ENCODE measurements around the gene TAB2.

TAB2 gene

GRCh38 chr6:149271348-149272340 is 45.9 kb upstream of the TAB2 start:
- no peak for TF ChIP-seq L3MBTL2 (conservative IDR thresholded peaks at IDR 0.05)
- no peak for TF ChIP-seq CTBP1 (IDR thresholded peaks at IDR 0.05; ENCODE audit: borderline replicate concordance)
- TF ChIP-seq ELF4 (IDR thresholded peaks at IDR 0.05): no peak
- no peak for TF ChIP-seq BHLHE40 (IDR thresholded peaks at IDR 0.05; ENCODE audit: borderline replicate concordance)
- no peak for TF ChIP-seq SP1 (IDR thresholded peaks at IDR 0.05)
- no peak for TF ChIP-seq LEF1 (IDR thresholded peaks at IDR 0.05; ENCODE audit: borderline replicate concordance)
- no peak for TF ChIP-seq FOXA1 (IDR thresholded peaks at IDR 0.05)
- TF ChIP-seq PKNOX1 (IDR thresholded peaks at IDR 0.05): no peak
- TF ChIP-seq ARNT (IDR thresholded peaks at IDR 0.05): no peak
- TF ChIP-seq ZNF384 (IDR thresholded peaks at IDR 0.05): no peak
- no peak for TF ChIP-seq FOXM1 (IDR thresholded peaks at IDR 0.05; ENCODE audit: borderline replicate concordance)
- no peak for TF ChIP-seq SUZ12 (IDR thresholded peaks at IDR 0.05)
- TF ChIP-seq NFRKB (IDR thresholded peaks at IDR 0.05): no peak
- no peak for TF ChIP-seq TARDBP (IDR thresholded peaks at IDR 0.05)
- no peak for DNase-seq (ENCODE audit: extremely low spot score)
- ChIA-PET CTCF (interaction anchor here (0.6 kb wide), 1 partner anchor 197 kb away, joined by 3 read pairs; no protein-coding TSS in a partner anchor), POLR2A (no interaction called here)

- POLR2A ChIA-PET: no interaction called here
- no peak for TF ChIP-seq TARDBP (IDR thresholded peaks at IDR 0.05)
- CTCF ChIA-PET: no interaction called here
- DNase-seq (ENCODE audit: extremely low spot score): no peak
These were observed 44.2 kb upstream of the TAB2 start for GRCh38 chr6:149273318-149273717.

- no peak for DNase-seq (ENCODE audit: extremely low spot score)
- TF ChIP-seq PKNOX1 (IDR thresholded peaks at IDR 0.05) (no peak), SUZ12 (IDR thresholded peaks at IDR 0.05) (no peak), FOXA1 (IDR thresholded peaks at IDR 0.05) (no peak), ELF4 (IDR thresholded peaks at IDR 0.05) (no peak), ARNT (IDR thresholded peaks at IDR 0.05) (no peak), NFRKB (IDR thresholded peaks at IDR 0.05) (no peak), ZNF384 (IDR thresholded peaks at IDR 0.05) (no peak), FOXK2 (IDR thresholded peaks at IDR 0.05) (no peak), BHLHE40 (IDR thresholded peaks at IDR 0.05; ENCODE audit: borderline replicate concordance) (no peak), SP1 (IDR thresholded peaks at IDR 0.05) (no peak), HDGF (IDR thresholded peaks at IDR 0.05; ENCODE audit: borderline replicate concordance) (no peak), CTBP1 (IDR thresholded peaks at IDR 0.05; ENCODE audit: borderline replicate concordance) (no peak), LEF1 (IDR thresholded peaks at IDR 0.05; ENCODE audit: borderline replicate concordance) (no peak), TARDBP (IDR thresholded peaks at IDR 0.05) (no peak), L3MBTL2 (conservative IDR thresholded peaks at IDR 0.05) (no peak), FOXM1 (IDR thresholded peaks at IDR 0.05; ENCODE audit: borderline replicate concordance) (no peak)
- CTCF ChIA-PET: no interaction called here
- POLR2A ChIA-PET: no interaction called here
These were observed 41.9 kb upstream of the TAB2 start for GRCh38 chr6:149275621-149276020.

- no peak for DNase-seq (ENCODE audit: extremely low spot score)
- POLR2A ChIA-PET: no interaction called here
- TF ChIP-seq LEF1 (IDR thresholded peaks at IDR 0.05; ENCODE audit: borderline replicate concordance): no peak
- no peak for TF ChIP-seq ZNF384 (IDR thresholded peaks at IDR 0.05)
- no peak for TF ChIP-seq SUZ12 (IDR thresholded peaks at IDR 0.05)
- TF ChIP-seq ARNT (IDR thresholded peaks at IDR 0.05): no peak
- TF ChIP-seq FOXM1 (IDR thresholded peaks at IDR 0.05; ENCODE audit: borderline replicate concordance): no peak
- CTCF ChIA-PET: interaction anchor here (0.5 to 0.6 kb wide), 2 partner anchors 147 to 259 kb away, joined by 3 read pairs; no protein-coding TSS in a partner anchor
These were observed 39.9 kb upstream of the TAB2 start for GRCh38 chr6:149277621-149278020.

- ChIA-PET POLR2A (no interaction called here), CTCF (no interaction called here)
These were observed 38.5 kb upstream of the TAB2 start for GRCh38 chr6:149278997-149279396.

More at GRCh38 chr6:149278997-149279396, 38.5 kb upstream of the TAB2 start:
- no peak for DNase-seq (ENCODE audit: extremely low spot score)
- TF ChIP-seq LEF1 (IDR thresholded peaks at IDR 0.05; ENCODE audit: borderline replicate concordance) (no peak), FOXK2 (IDR thresholded peaks at IDR 0.05) (no peak), L3MBTL2 (conservative IDR thresholded peaks at IDR 0.05) (no peak), BHLHE40 (IDR thresholded peaks at IDR 0.05; ENCODE audit: borderline replicate concordance) (no peak), SUZ12 (IDR thresholded peaks at IDR 0.05) (no peak), NFRKB (IDR thresholded peaks at IDR 0.05) (no peak), FOXA1 (IDR thresholded peaks at IDR 0.05) (no peak), TARDBP (IDR thresholded peaks at IDR 0.05) (no peak), ZNF384 (IDR thresholded peaks at IDR 0.05) (no peak), FOXM1 (IDR thresholded peaks at IDR 0.05; ENCODE audit: borderline replicate concordance) (no peak), CTBP1 (IDR thresholded peaks at IDR 0.05; ENCODE audit: borderline replicate concordance) (no peak), SP1 (IDR thresholded peaks at IDR 0.05) (no peak), HDGF (IDR thresholded peaks at IDR 0.05; ENCODE audit: borderline replicate concordance) (no peak), ARNT (IDR thresholded peaks at IDR 0.05) (no peak), ELF4 (IDR thresholded peaks at IDR 0.05) (no peak), PKNOX1 (IDR thresholded peaks at IDR 0.05) (no peak)
